DMS53 treated with DMSO at 0.1 percent for 48 hours (cell line): ENCODE measurements around the gene SELENOW.
"Not testable (repeated sequence)": the region's sequence is repeated elsewhere in the genome, so short reads cannot be mapped to it uniquely, and the experiment has no call there.

ENCODE experiments used
- DNase-seq: peaks from one replicate; lab custom pipeline; 2025; ENCODE audit not compliant: unreplicated experiment; lab: John Stamatoyannopoulos, UW

Gene SELENOW

GRCh38 chr19:47781590-47782262 lies 3.2 kb downstream of the SELENOW start:
- DNase-seq = no peak

- DNase-seq = no peak
Measured at GRCh38 chr19:47786566-47786965, 8.1 kb downstream of the SELENOW start.

- DNase-seq = not testable (repeated sequence)
Measured at GRCh38 chr19:47787307-47787706, 8.8 kb downstream of the SELENOW start.

GRCh38 chr19:47789811-47790210 lies 11.3 kb downstream of the SELENOW start:
- not testable (repeated sequence) for DNase-seq

- no peak for DNase-seq
Measured at GRCh38 chr19:47790398-47790814, 11.9 kb downstream of the SELENOW start.

- DNase-seq = no peak
Measured at GRCh38 chr19:47792616-47793015, 14.1 kb downstream of the SELENOW start.

- no peak for DNase-seq
Measured at GRCh38 chr19:47794526-47794925, 16.0 kb downstream of the SELENOW start.

- DNase-seq = no peak
Measured at GRCh38 chr19:47796785-47797184, 18.3 kb downstream of the SELENOW start.

GRCh38 chr19:47797996-47798903 lies 19.7 kb downstream of the SELENOW start:
- DNase-seq = no peak

GRCh38 chr19:47798904-47799266 lies 20.4 kb downstream of the SELENOW start:
- DNase-seq = no peak

GRCh38 chr19:47801270-47801669 lies 22.8 kb downstream of the SELENOW start:
- no peak for DNase-seq

- no peak for DNase-seq
Measured at GRCh38 chr19:47802521-47803043, 24.1 kb downstream of the SELENOW start.

GRCh38 chr19:47803148-47803547 lies 24.6 kb downstream of the SELENOW start:
- not testable (repeated sequence) for DNase-seq

- DNase-seq = not testable (repeated sequence)
Measured at GRCh38 chr19:47803671-47804070, 25.2 kb downstream of the SELENOW start.

GRCh38 chr19:47804451-47804850 lies 25.9 kb downstream of the SELENOW start, which contains the start of gene TPRX1:
TSS of gene TPRX1 (minus strand) at chr19:47804551. CDS start at chr19:47804539, 12 bp downstream.
- not testable (repeated sequence) for DNase-seq

- no peak for DNase-seq
Measured at GRCh38 chr19:47805313-47805712, 26.8 kb downstream of the SELENOW start.

GRCh38 chr19:47806435-47806834 lies 27.9 kb downstream of the SELENOW start:
- no peak for DNase-seq

GRCh38 chr19:47813304-47813994 lies 34.9 kb downstream of the SELENOW start:
- no peak for DNase-seq

GRCh38 chr19:47813995-47814328 lies 35.5 kb downstream of the SELENOW start:
- DNase-seq = no peak

- not testable (repeated sequence) for DNase-seq
Measured at GRCh38 chr19:47816270-47816669, 37.8 kb downstream of the SELENOW start.

- not testable (repeated sequence) for DNase-seq
Measured at GRCh38 chr19:47818221-47818620, 39.7 kb downstream of the SELENOW start.
